ENCODE measurements around the gene FBXL4. TPM values are rescaled to one million over a fixed set of nuclear protein-coding genes. Genes with fewer than 3 reads are reported as not detected.

FBXL4 gene
- total and polyA plus RNA-seq, 10 of the 15 experiments (the other 5 are each of a cell fraction or from before 2014, with no cell fraction given), result 2.9 to 16.9 (median 7.2) TPM

GRCh38 chr6:98823428-98824161 is 124.2 kb downstream of the FBXL4 start (continued):
- TF ChIP-seq, protein P1, sequence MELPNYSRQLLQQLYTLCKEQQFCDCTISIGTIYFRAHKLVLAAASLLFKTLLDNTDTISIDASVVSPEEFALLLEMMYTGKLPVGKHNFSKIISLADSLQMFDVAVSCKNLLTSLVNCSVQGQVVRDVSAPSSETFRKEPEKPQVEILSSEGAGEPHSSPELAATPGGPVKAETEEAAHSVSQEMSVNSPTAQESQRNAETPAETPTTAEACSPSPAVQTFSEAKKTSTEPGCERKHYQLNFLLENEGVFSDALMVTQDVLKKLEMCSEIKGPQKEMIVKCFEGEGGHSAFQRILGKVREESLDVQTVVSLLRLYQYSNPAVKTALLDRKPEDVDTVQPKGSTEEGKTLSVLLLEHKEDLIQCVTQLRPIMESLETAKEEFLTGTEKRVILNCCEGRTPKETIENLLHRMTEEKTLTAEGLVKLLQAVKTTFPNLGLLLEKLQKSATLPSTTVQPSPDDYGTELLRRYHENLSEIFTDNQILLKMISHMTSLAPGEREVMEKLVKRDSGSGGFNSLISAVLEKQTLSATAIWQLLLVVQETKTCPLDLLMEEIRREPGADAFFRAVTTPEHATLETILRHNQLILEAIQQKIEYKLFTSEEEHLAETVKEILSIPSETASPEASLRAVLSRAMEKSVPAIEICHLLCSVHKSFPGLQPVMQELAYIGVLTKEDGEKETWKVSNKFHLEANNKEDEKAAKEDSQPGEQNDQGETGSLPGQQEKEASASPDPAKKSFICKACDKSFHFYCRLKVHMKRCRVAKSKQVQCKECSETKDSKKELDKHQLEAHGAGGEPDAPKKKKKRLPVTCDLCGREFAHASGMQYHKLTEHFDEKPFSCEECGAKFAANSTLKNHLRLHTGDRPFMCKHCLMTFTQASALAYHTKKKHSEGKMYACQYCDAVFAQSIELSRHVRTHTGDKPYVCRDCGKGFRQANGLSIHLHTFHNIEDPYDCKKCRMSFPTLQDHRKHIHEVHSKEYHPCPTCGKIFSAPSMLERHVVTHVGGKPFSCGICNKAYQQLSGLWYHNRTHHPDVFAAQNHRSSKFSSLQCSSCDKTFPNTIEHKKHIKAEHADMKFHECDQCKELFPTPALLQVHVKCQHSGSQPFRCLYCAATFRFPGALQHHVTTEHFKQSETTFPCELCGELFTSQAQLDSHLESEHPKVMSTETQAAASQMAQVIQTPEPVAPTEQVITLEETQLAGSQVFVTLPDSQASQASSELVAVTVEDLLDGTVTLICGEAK (IDR thresholded peaks at IDR 0.05; ENCODE audit: borderline replicate concordance), result no peak

- no peaks in the 10 kb centered on the region for H3K4me1 ChIP-seq (ENCODE audit: control insufficient read depth, insufficient read depth, low read length)
- H3K79me2 ChIP-seq (ENCODE audit: control insufficient read depth, insufficient read depth, low read length), result no peaks in the 10 kb centered on the region
- H3K36me3 ChIP-seq (ENCODE audit: control insufficient read depth in 2 of 2, insufficient read depth in 2 of 2, low read length in 1 of 2), result no peaks in the 10 kb centered on the region
- H3K4me2 ChIP-seq (ENCODE audit: control insufficient read depth, insufficient read depth), result no peak overlapping the region
- ChIA-PET RAD21 (ENCODE audit: unreplicated experiment) (no interaction called here), SMC1A (ENCODE audit: uncharacterized antibody, unreplicated experiment) (no interaction called here), CTCF (no interaction called here), POLR2A (no interaction called here)
- H3K9ac ChIP-seq (ENCODE audit: control insufficient read depth, insufficient read depth, low read length), result no peak overlapping the region
- no peak overlapping the region for H2AFZ ChIP-seq (ENCODE audit: control insufficient read depth, low read depth, low read length)
- in situ Hi-C loops (cut with MboI) (no loop called here), intact Hi-C loops (cut with micrococcal nuclease; ENCODE audit: unreplicated experiment) (no loop called here)
- BruUV-seq (replicated peaks), result no TSS peak
- ATAC-seq, result no peak
- no peak for FAIRE-seq
- DNase-seq (ENCODE audit: low read depth, low spot score), result no peak
- no peak overlapping the region for H3K27ac ChIP-seq (ENCODE audit: control insufficient read depth, insufficient read depth)
- no peak overlapping the region for H3K4me3 ChIP-seq
- TF ChIP-seq NFYB (IDR thresholded peaks at IDR 0.05; ENCODE audit: insufficient read depth, low read depth, low read length) (peak; percentile 69), RCOR1 (conservative IDR thresholded peaks at IDR 0.05; ENCODE audit: low read depth, low read length) (no peak), PAX5 (IDR thresholded peaks at IDR 0.05; ENCODE audit: borderline replicate concordance, low read depth, low read length) (no peak), RBBP5 (conservative IDR thresholded peaks at IDR 0.05) (no peak)
- WGBS (ENCODE audit: insufficient coverage, insufficient replicate concordance, low lambda C conversion rate, missing lambda C conversion rate), result 50% methylated on average over 2 of the region's 2 CpGs
- no peaks in the 10 kb centered on the region for H4K20me1 ChIP-seq (ENCODE audit: control insufficient read depth, insufficient read depth)
- peaks cover 7 to 12% of the 10 kb centered on the region in 2 experiments for H3K27me3 ChIP-seq (replicated peaks in 1 of 2; ENCODE audit: control insufficient read depth in 2 of 2, insufficient read depth in 2 of 2, low read length in 1 of 2)
- H3K9me3 ChIP-seq (replicated peaks; ENCODE audit: control insufficient read depth, insufficient read depth, low read length), result no peaks in the 10 kb centered on the region
These were observed 125.9 kb downstream of the FBXL4 start for GRCh38 chr6:98821756-98822405.

Other genes with a start within 250 kb of the FBXL4 start
- gene POU3F2, start 113.4 kb downstream of the FBXL4 start, total RNA-seq (2014; rRNA removed), result not detected in 2 replicates
- gene POU3F2, start 113.4 kb downstream of the FBXL4 start, total RNA-seq (2014; rRNA removed; fragmentation: Illumina TruSeq; extraction: Trizol), result not detected in 2 replicates
- gene POU3F2, start 113.4 kb downstream of the FBXL4 start, total RNA-seq (2021), result not detected in 2 replicates
- gene POU3F2, start 113.4 kb downstream of the FBXL4 start, polyA plus RNA-seq (2011; rRNA removed), result not detected in 2 replicates
- not detected in 2 replicates for gene POU3F2, start 113.4 kb downstream of the FBXL4 start, polyA plus RNA-seq (2014; fragmentation: Illumina TruSeq; extraction: Trizol)
- gene POU3F2, start 113.4 kb downstream of the FBXL4 start, polyA plus RNA-seq (2014; fragmentation: Nextera tagmentation; extraction: Ambion mirVana), result not detected
- gene POU3F2, start 113.4 kb downstream of the FBXL4 start, polyA plus RNA-seq (2014; rRNA removed), result not detected in 2 replicates
- not detected for gene POU3F2, start 113.4 kb downstream of the FBXL4 start, polyA plus RNA-seq (2016; fragmentation: Nextera tagmentation; extraction: Ambion mirVana)